Activated T-cell treated with anti-CD3 and anti-CD28 coated beads, Interleukin-2, amount 50 U/mL, for 72 hours (primary cell): ENCODE results near the gene NOS1AP. TPM values are rescaled to one million over a fixed set of nuclear protein-coding genes. Genes with fewer than 3 reads are reported as not detected.

Source experiments
- ATAC-seq, 2 donors: fragments of 150-1000 bp; cut with Tn5 transposase; replicated peaks in 1 of 2; 2 replicates each; pipeline ENCODE4 v1.10.0; 2021; ENCODE audit warnings: moderate library complexity in 2 of 2, mild to moderate bottlenecking in 1 of 2
- DNase-seq, 2 donors: peaks; one replicate each; pipeline ENCODE4 v3.0.0; 2021 to 2022; ENCODE audit warnings: mixed read lengths in 1 of 2
- H3K27ac Mint-ChIP-seq: one replicate; pipeline ENCODE4 v1.8.0; 2022; ENCODE audit warnings: mild to moderate bottlenecking, moderate library complexity, mixed read lengths
- H3K27me3 Mint-ChIP-seq: one replicate; pipeline ENCODE4 v1.8.0; 2022; ENCODE audit warnings: low read depth, mixed read lengths
- H3K36me3 Mint-ChIP-seq, 2 donors: one replicate each; pipeline ENCODE4 v1.8.0; 2022; ENCODE audit warnings: mixed read lengths in 2 of 2, mild to moderate bottlenecking in 1 of 2; ENCODE audit not compliant: insufficient read depth in 2 of 2
- H3K4me1 Mint-ChIP-seq: one replicate; pipeline ENCODE4 v1.8.0; 2022; ENCODE audit warnings: low read depth, mixed read lengths
- H3K4me3 Mint-ChIP-seq, 2 donors: one replicate each; pipeline ENCODE4 v1.8.0; 2022; ENCODE audit warnings: mild to moderate bottlenecking in 2 of 2, mixed read lengths in 2 of 2, moderate library complexity in 2 of 2
- H3K9me3 Mint-ChIP-seq, 2 donors: one replicate each; pipeline ENCODE4 v1.8.0; 2022; ENCODE audit warnings: mixed read lengths in 2 of 2
- total RNA-seq, 2 donors: library from RNA; stranded (reverse); gene quantifications; one replicate each; pipeline ENCODE4 v1.2.3, GENCODE V29; 2022

NOS1AP gene
- total RNA-seq, 2 donors from 2014 or later: 0.21 to 0.26 TPM

GRCh38 chr1:162391790-162392563, 322.5 kb downstream of the NOS1AP start:
- no peaks in the 10 kb centered on the region for H3K4me1 Mint-ChIP-seq
- no peak for ATAC-seq
- H3K4me3 Mint-ChIP-seq: no peak overlapping the region
- no peak overlapping the region for H3K27ac Mint-ChIP-seq
- H3K9me3 Mint-ChIP-seq: no peaks in the 10 kb centered on the region
- no peaks in the 10 kb centered on the region for H3K36me3 Mint-ChIP-seq
- no peak for DNase-seq
- peaks cover 25% of the 10 kb centered on the region for H3K27me3 Mint-ChIP-seq

GRCh38 chr1:162396201-162396906, 326.9 kb downstream of the NOS1AP start:
- Mint-ChIP-seq H3K27me3 (peaks cover 12% of the 10 kb centered on the region), H3K27ac (no peak overlapping the region), H3K36me3 (no peaks in the 10 kb centered on the region), H3K4me1 (no peaks in the 10 kb centered on the region), H3K9me3 (no peaks in the 10 kb centered on the region), H3K4me3 (no peak overlapping the region)
- DNase-seq (no peak), ATAC-seq (no peak)

GRCh38 chr1:162397039-162397448, 327.6 kb downstream of the NOS1AP start:
- Mint-ChIP-seq H3K9me3 (no peaks in the 10 kb centered on the region), H3K27me3 (peaks cover 12% of the 10 kb centered on the region), H3K4me3 (no peak overlapping the region), H3K36me3 (no peaks in the 10 kb centered on the region), H3K27ac (no peak overlapping the region), H3K4me1 (no peaks in the 10 kb centered on the region)
- no peak for ATAC-seq
- no peak for DNase-seq

GRCh38 chr1:162397943-162398560, 328.6 kb downstream of the NOS1AP start:
- Mint-ChIP-seq H3K9me3 (no peaks in the 10 kb centered on the region), H3K27ac (no peak overlapping the region), H3K4me3 (no peak overlapping the region), H3K36me3 (no peaks in the 10 kb centered on the region), H3K27me3 (peaks cover 12% of the 10 kb centered on the region), H3K4me1 (no peaks in the 10 kb centered on the region)
- DNase-seq (no peak), ATAC-seq (no peak)

GRCh38 chr1:162398999-162399580, 329.6 kb downstream of the NOS1AP start:
- DNase-seq (no peak), ATAC-seq (no peak)
- no peaks in the 10 kb centered on the region for H3K4me1 Mint-ChIP-seq
- no peaks in the 10 kb centered on the region for H3K36me3 Mint-ChIP-seq
- peaks cover 12% of the 10 kb centered on the region for H3K27me3 Mint-ChIP-seq
- no peaks in the 10 kb centered on the region for H3K9me3 Mint-ChIP-seq
- H3K27ac Mint-ChIP-seq: no peak overlapping the region
- H3K4me3 Mint-ChIP-seq: no peak overlapping the region

- Mint-ChIP-seq H3K9me3 (no peaks in the 10 kb centered on the region), H3K4me3 (no peak overlapping the region), H3K4me1 (no peaks in the 10 kb centered on the region), H3K36me3 (no peaks in the 10 kb centered on the region), H3K27me3 (peaks cover 12% of the 10 kb centered on the region), H3K27ac (no peak overlapping the region)
- DNase-seq: no peak
- ATAC-seq: no peak
Measured at GRCh38 chr1:162400790-162401355, 331.4 kb downstream of the NOS1AP start.

- Mint-ChIP-seq H3K27me3 (peaks cover 7% of the 10 kb centered on the region), H3K4me3 (no peak overlapping the region), H3K4me1 (no peaks in the 10 kb centered on the region), H3K27ac (no peak overlapping the region), H3K9me3 (no peaks in the 10 kb centered on the region), H3K36me3 (no peaks in the 10 kb centered on the region)
- ATAC-seq: no peak
- no peak for DNase-seq
Measured at GRCh38 chr1:162404550-162405160, 335.2 kb downstream of the NOS1AP start.

- Mint-ChIP-seq H3K36me3 (no peaks in the 10 kb centered on the region), H3K9me3 (no peaks in the 10 kb centered on the region), H3K27ac (no peak overlapping the region), H3K4me1 (no peaks in the 10 kb centered on the region), H3K4me3 (no peak overlapping the region), H3K27me3 (peaks cover 13% of the 10 kb centered on the region)
- ATAC-seq: no peak
- no peak for DNase-seq
Measured at GRCh38 chr1:162405800-162406199, 336.3 kb downstream of the NOS1AP start.

- peaks cover 13% of the 10 kb centered on the region for H3K27me3 Mint-ChIP-seq
- H3K4me3 Mint-ChIP-seq: no peak overlapping the region
- H3K9me3 Mint-ChIP-seq: no peaks in the 10 kb centered on the region
- no peaks in the 10 kb centered on the region for H3K4me1 Mint-ChIP-seq
- DNase-seq: no peak
- ATAC-seq: no peak
- no peak overlapping the region for H3K27ac Mint-ChIP-seq
- no peaks in the 10 kb centered on the region for H3K36me3 Mint-ChIP-seq
Measured at GRCh38 chr1:162406811-162407210, 337.3 kb downstream of the NOS1AP start.

- Mint-ChIP-seq H3K4me3 (no peak overlapping the region), H3K4me1 (no peaks in the 10 kb centered on the region), H3K27ac (no peak overlapping the region), H3K36me3 (no peaks in the 10 kb centered on the region), H3K27me3 (peaks cover 13% of the 10 kb centered on the region), H3K9me3 (no peaks in the 10 kb centered on the region)
- ATAC-seq (no peak), DNase-seq (no peak)
Measured at GRCh38 chr1:162407539-162407938, 338.0 kb downstream of the NOS1AP start.

GRCh38 chr1:162412002-162412401, 342.5 kb downstream of the NOS1AP start, which contains the start of gene SH2D1B:
SH2D1B (minus strand) TSS chr1:162412136; CDS start chr1:162412016, 120 bp downstream.
- Mint-ChIP-seq H3K4me3 (no peak within 1 kb of the TSS), H3K27me3 (peaks cover 13% of the 10 kb centered on the region), H3K36me3 (no peaks in the 10 kb centered on the region), H3K9me3 (no peaks in the 10 kb centered on the region), H3K4me1 (no peaks in the 10 kb centered on the region), H3K27ac (no peak within 1 kb of the TSS)
- no peak for ATAC-seq
- no peak for DNase-seq

GRCh38 chr1:162416215-162416614, 346.7 kb downstream of the NOS1AP start:
- Mint-ChIP-seq H3K4me3 (no peak overlapping the region), H3K9me3 (no peaks in the 10 kb centered on the region), H3K36me3 (no peaks in the 10 kb centered on the region), H3K4me1 (no peaks in the 10 kb centered on the region), H3K27ac (no peak overlapping the region), H3K27me3 (peaks cover 6% of the 10 kb centered on the region)
- ATAC-seq: no peak
- no peak for DNase-seq
